HepG2 (cell line): ENCODE data around the gene EPC2. TPM values are rescaled to one million over a fixed set of nuclear protein-coding genes. Genes with fewer than 3 reads are reported as not detected.

Source experiments
- ATAC-seq: fragments of 200-7000 bp; cut with Tn5 transposase; 3 replicates; pipeline ENCODE4 v1.9.1; 2020; ENCODE audit warnings: mild to moderate bottlenecking, moderate library complexity
- BruUV-seq: library from RNA; stranded (reverse); fragments of 400-500 nt; replicated peaks from 2 replicates; lab custom pipeline; 2021; lab: Mats Ljungman, UMichigan
- CTCF ChIA-PET: fragments of 300-600 bp; formaldehyde crosslinking; extraction: SDS; loops from one replicate; lab custom pipeline; 2021; ENCODE audit warnings: low total read pairs, inconsistent platforms, low intra/inter-chr PET ratio; lab: Yijun Ruan, JAX
- POLR2A ChIA-PET: fragments of 350-600 bp; sonication (Branson Sonifier 250); formaldehyde crosslinking; loops from one replicate; lab custom pipeline; 2020; ENCODE audit warnings: antibody characterized with exemption, inconsistent platforms; lab: Yijun Ruan, JAX
- DNase-seq: peaks from one replicate; pipeline ENCODE4 v3.0.0-alpha.2; 2015; ENCODE audit warnings: low spot score
- FAIRE-seq: peaks from 3 replicates; lab custom pipeline; 2011; peaks lifted over from hg19 to GRCh38; lab: Jason Lieb, UNC
- H2AFZ ChIP-seq: one replicate; pipeline ENCODE4 v1.6.1; 2011; ENCODE audit warnings: low read length, inconsistent platforms
- H3K27ac ChIP-seq: fragments of 300-600 bp; 3 replicates; pipeline ENCODE4 v1.8.0; 2011; ENCODE audit warnings: mixed run types, mild to moderate bottlenecking, mixed read lengths, low read length, inconsistent platforms; ENCODE audit not compliant: insufficient read depth; ENCODE audit errors: extremely low read length
- H3K27me3 ChIP-seq, 2 experiments: fragments of 200-600 bp in 1 of 2; 2 replicates in 1 of 2; 3 replicates in 1 of 2; pipeline versions ENCODE4 v1.6.0 to v1.8.0; 2011; ENCODE audit warnings: low read length in 2 of 2, mild to moderate bottlenecking in 2 of 2, moderate library complexity in 2 of 2, inconsistent platforms in 1 of 2; ENCODE audit not compliant: insufficient read depth in 2 of 2, control insufficient read depth in 1 of 2
- H3K36me3 ChIP-seq, 2 experiments: fragments of 200-600 bp in 1 of 2; replicated peaks in 1 of 2; 2 replicates in 1 of 2; 3 replicates in 1 of 2; pipeline versions ENCODE4 v1.5.1 to v1.8.0; 2011; ENCODE audit warnings: low read length in 2 of 2, inconsistent platforms in 1 of 2; ENCODE audit not compliant: insufficient read depth in 2 of 2, control insufficient read depth in 1 of 2
- H3K4me1 ChIP-seq: 2 replicates; pipeline ENCODE4 v1.5.1; 2012; ENCODE audit warnings: low read length, inconsistent platforms; ENCODE audit not compliant: insufficient read depth
- H3K4me2 ChIP-seq: 2 replicates; pipeline ENCODE4 v1.6.0; 2011; ENCODE audit warnings: low read depth, low read length, inconsistent platforms
- H3K4me3 ChIP-seq, 3 experiments: fragments of 200-600 bp in 1 of 3; sonication (generic), shearing (Covaris generic) in 1 of 3; replicated peaks in 1 of 3; 2 replicates each; pipeline ENCODE4 v1.5.1; 2011 to 2016; ENCODE audit warnings: low read length in 3 of 3, inconsistent platforms in 2 of 3, low read depth in 2 of 3, mild to moderate bottlenecking in 2 of 3, control low read depth in 1 of 3, mixed read lengths in 1 of 3; ENCODE audit not compliant: insufficient read depth in 1 of 3
- H3K79me2 ChIP-seq: one replicate; pipeline ENCODE4 v1.6.1; 2011; ENCODE audit warnings: low read length, inconsistent platforms; ENCODE audit not compliant: insufficient read depth
- H3K9ac ChIP-seq: 2 replicates; pipeline ENCODE4 v1.6.0; 2011; ENCODE audit warnings: mild to moderate bottlenecking, low read depth, low read length, inconsistent platforms; ENCODE audit not compliant: insufficient read depth
- H3K9me3 ChIP-seq: 2 replicates; pipeline ENCODE4 v1.5.1; 2012; ENCODE audit warnings: mild to moderate bottlenecking, low read length
- H4K20me1 ChIP-seq: 2 replicates; pipeline ENCODE4 v1.6.0; 2011; ENCODE audit warnings: inconsistent platforms, mild to moderate bottlenecking, low read length, moderate library complexity; ENCODE audit not compliant: insufficient read depth
- DDIT3 ChIP-seq: sonication (generic); formaldehyde crosslinking; IDR thresholded peaks from 2 replicates; pipeline ENCODE4 v1.4.0; 2020; ENCODE audit warnings: mild to moderate bottlenecking, missing genetic modification reagents
- FOXO1 ChIP-seq: sonication (generic); formaldehyde crosslinking; IDR thresholded peaks from 2 replicates; pipeline ENCODE4 v1.4.0; 2020; ENCODE audit warnings: missing genetic modification reagents
- GTF2F1 ChIP-seq: fragments of 150-350 bp; IDR thresholded peaks from 2 replicates; pipeline ENCODE4 v1.6.1; 2014; ENCODE audit warnings: low read length
- HDAC1 ChIP-seq: sonication (generic); formaldehyde crosslinking; IDR thresholded peaks from 2 replicates; pipeline ENCODE4 v1.5.1; 2020; ENCODE audit warnings: mild to moderate bottlenecking, missing genetic modification reagents
- HNRNPLL ChIP-seq: fragments of 200-400 bp; formaldehyde crosslinking; IDR thresholded peaks from 2 replicates; pipeline ENCODE4 v1.6.1; 2017; ENCODE audit warnings: mild to moderate bottlenecking, low read depth, low read length; ENCODE audit not compliant: poor library complexity, severe bottlenecking
- MAFF ChIP-seq: IDR thresholded peaks from 2 replicates; pipeline ENCODE4 v1.6.1; 2011; ENCODE audit warnings: low read depth, low read length, improper control_type of control experiment
- MAFK ChIP-seq, 2 experiments: IDR thresholded peaks in 1 of 2; conservative IDR thresholded peaks in 1 of 2; 2 replicates each; pipeline ENCODE4 v1.6.1; 2011; ENCODE audit warnings: improper control_type of control experiment in 2 of 2, low read length in 2 of 2
- NAIF1 ChIP-seq: sonication (generic); formaldehyde crosslinking; IDR thresholded peaks from 2 replicates; pipeline ENCODE4 v1.5.0; 2020; ENCODE audit warnings: mild to moderate bottlenecking, missing genetic modification reagents, borderline replicate concordance
- PAF1 ChIP-seq: IDR thresholded peaks from 2 replicates; pipeline ENCODE4 v1.6.1; 2016; ENCODE audit warnings: missing genetic modification reagents, missing compliant biosample characterization
- PTBP1 ChIP-seq: fragments of 200-400 bp; formaldehyde crosslinking; IDR thresholded peaks from 2 replicates; pipeline ENCODE4 v1.6.1; 2018; ENCODE audit warnings: low read length, low read depth; ENCODE audit not compliant: poor library complexity, severe bottlenecking
- RFX5 ChIP-seq: IDR thresholded peaks from 2 replicates; pipeline ENCODE4 v1.6.1; 2011; ENCODE audit warnings: low read depth, low read length, improper control_type of control experiment
- SATB2 ChIP-seq: sonication (generic); formaldehyde crosslinking; IDR thresholded peaks from 2 replicates; pipeline ENCODE4 v1.5.0; 2020; ENCODE audit warnings: missing genetic modification reagents
- SSRP1 ChIP-seq: IDR thresholded peaks from 2 replicates; pipeline ENCODE4 v1.6.1; 2016; ENCODE audit warnings: control low read depth
- TCF7L2 ChIP-seq: IDR thresholded peaks from 2 replicates; pipeline ENCODE4 v1.6.1; 2011; ENCODE audit warnings: mild to moderate bottlenecking, low read depth, low read length, moderate library complexity
- ZBTB7A ChIP-seq: sonication (generic); formaldehyde crosslinking; IDR thresholded peaks from 2 replicates; pipeline ENCODE4 v1.8.0; 2022; ENCODE audit warnings: mild to moderate bottlenecking, missing genetic modification reagents
- ZNF256 ChIP-seq: sonication (generic); formaldehyde crosslinking; conservative IDR thresholded peaks from 2 replicates; pipeline ENCODE4 v1.4.0; 2020; ENCODE audit warnings: missing genetic modification reagents
- ZNF446 ChIP-seq: sonication (generic); formaldehyde crosslinking; IDR thresholded peaks from 2 replicates; pipeline ENCODE4 v1.5.0; 2020; ENCODE audit warnings: mild to moderate bottlenecking, missing genetic modification reagents
- ZNF589 ChIP-seq: sonication (generic); formaldehyde crosslinking; conservative IDR thresholded peaks from 2 replicates; pipeline ENCODE4 v1.8.0; 2022; ENCODE audit warnings: mild to moderate bottlenecking, moderate library complexity, missing genetic modification reagents
- ZNF850 ChIP-seq: sonication (generic); formaldehyde crosslinking; conservative IDR thresholded peaks from 2 replicates; pipeline ENCODE4 v1.9.0; 2021; ENCODE audit warnings: mild to moderate bottlenecking, missing genetic modification reagents
- WGBS: methylation state at CpG from one replicate; pipeline ENCODE4 v1.1.6; 2017; ENCODE audit warnings: low lambda C conversion rate; 5-methylcytosine and 5-hydroxymethylcytosine counted together
- in situ Hi-C: cut with HindIII; loops from 2 replicates; pipeline ENCODE4 v1.10.0; 2017; ENCODE audit warnings: low pct_unique_long_range_greater_than_20kb; ENCODE audit not compliant: extremely low pct_ligation_motif_present
- intact Hi-C: fragments of 100-400 bp; cut with micrococcal nuclease; formaldehyde crosslinking; loops from one replicate; pipeline ENCODE4 v1.10.0; 2022; ENCODE audit not compliant: unreplicated experiment
- polyA plus RNA-seq, 8 experiments: library from polyadenylated mRNA; depleted of rRNA in 3 of 8; stranded (reverse) in 7 of 8; unstranded in 1 of 8; fragments of >200 nt; fragmentation: Illumina TruSeq in 4 of 8; extraction: Trizol in 4 of 8; gene quantifications; 2 replicates each; pipeline versions ENCODE4 v1.2.1 to v1.2.3, GENCODE V29; 2011 to 2016; ENCODE audit warnings: low read depth in 4 of 8, missing spikeins in 1 of 8, mixed read lengths in 1 of 8; ENCODE audit not compliant: insufficient read depth in 1 of 8
- total RNA-seq, 5 experiments: library from RNA; depleted of rRNA; stranded (reverse); fragments of >200 nt; fragmentation: Illumina TruSeq; extraction: Trizol; gene quantifications; 2 replicates each; pipeline ENCODE4 v1.2.3, GENCODE V29; 2016; ENCODE audit warnings: low read depth in 1 of 5
- TF ChIP-seq, protein P1 (sequence below): sonication (generic); formaldehyde crosslinking; IDR thresholded peaks from 2 replicates; pipeline ENCODE4 v1.8.0; 2022; ENCODE audit warnings: mild to moderate bottlenecking, missing genetic modification reagents, moderate library complexity
- TF ChIP-seq, protein P2 (sequence below): sonication (generic); formaldehyde crosslinking; IDR thresholded peaks from 2 replicates; pipeline ENCODE4 v1.4.0; 2020; ENCODE audit warnings: missing genetic modification reagents, borderline replicate concordance

The EPC2 gene
- total and polyA plus RNA-seq, 2 of the 13 experiments (the other 11 are each of a cell fraction or from before 2014, with no cell fraction given): 20.5 to 22.0 TPM

DNA sequence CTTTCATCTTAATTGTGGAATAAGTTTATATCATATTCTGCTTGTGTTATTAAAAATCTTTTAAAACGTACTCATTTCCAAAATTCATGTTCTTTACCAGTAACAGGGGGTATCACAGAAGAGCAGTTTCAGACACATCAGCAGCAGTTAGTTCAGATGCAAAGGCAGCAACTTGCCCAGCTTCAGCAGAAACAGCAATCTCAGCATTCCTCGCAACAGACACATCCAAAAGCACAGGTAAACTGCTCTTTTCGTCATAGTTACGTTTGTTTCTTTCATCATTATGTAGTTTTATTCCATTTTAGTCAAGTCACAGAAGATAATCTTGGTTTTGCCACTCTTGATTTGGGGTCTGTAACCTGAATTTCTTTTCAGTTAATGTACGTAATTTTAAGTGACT is 137.0 kb downstream of the EPC2 start:
- BruUV-seq: no TSS peak
- CTCF ChIA-PET: no interaction called here
- intact Hi-C loops: no loop called here

GRCh38 chr2:148789059-148789458 is 144.5 kb downstream of the EPC2 start:
- Histone ChIP-seq H4K20me1 (no peaks in the 10 kb centered on the region), H3K27me3 (no peaks in the 10 kb centered on the region), H2AFZ (no peak overlapping the region), H3K9ac (no peak overlapping the region), H3K9me3 (no peaks in the 10 kb centered on the region), H3K27ac (no peak overlapping the region), H3K36me3 (peaks cover 9 to 25% of the 10 kb centered on the region in 2 experiments), H3K79me2 (no peaks in the 10 kb centered on the region), H3K4me2 (no peak overlapping the region), H3K4me1 (no peaks in the 10 kb centered on the region), H3K4me3 (no peak overlapping the region)
- no TSS peak for BruUV-seq
- ChIA-PET POLR2A (no interaction called here), CTCF (no interaction called here)
- FAIRE-seq (no peak), DNase-seq (no peak), ATAC-seq (no peak)
- intact Hi-C loops (no loop called here), in situ Hi-C loops (no loop called here)
- TF ChIP-seq PTBP1 (no peak), SSRP1 (CRISPR knock-in tag) (no peak), ZNF850 (no peak), SATB2 (CRISPR knock-in tag) (no peak), HDAC1 (CRISPR knock-in tag) (no peak), RFX5 (no peak), FOXO1 (CRISPR knock-in tag) (no peak), ZNF589 (CRISPR knock-in tag) (no peak), ZBTB7A (CRISPR knock-in tag) (no peak), GTF2F1 (no peak), TCF7L2 (no peak), ZNF256 (CRISPR knock-in tag) (no peak), ZNF446 (CRISPR knock-in tag) (no peak), HNRNPLL (no peak), PAF1 (CRISPR knock-in tag) (no peak)
- TF ChIP-seq, protein P1, sequence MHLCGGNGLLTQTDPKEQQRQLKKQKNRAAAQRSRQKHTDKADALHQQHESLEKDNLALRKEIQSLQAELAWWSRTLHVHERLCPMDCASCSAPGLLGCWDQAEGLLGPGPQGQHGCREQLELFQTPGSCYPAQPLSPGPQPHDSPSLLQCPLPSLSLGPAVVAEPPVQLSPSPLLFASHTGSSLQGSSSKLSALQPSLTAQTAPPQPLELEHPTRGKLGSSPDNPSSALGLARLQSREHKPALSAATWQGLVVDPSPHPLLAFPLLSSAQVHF (CRISPR knock-in tag): no peak
- TF ChIP-seq, protein P2, sequence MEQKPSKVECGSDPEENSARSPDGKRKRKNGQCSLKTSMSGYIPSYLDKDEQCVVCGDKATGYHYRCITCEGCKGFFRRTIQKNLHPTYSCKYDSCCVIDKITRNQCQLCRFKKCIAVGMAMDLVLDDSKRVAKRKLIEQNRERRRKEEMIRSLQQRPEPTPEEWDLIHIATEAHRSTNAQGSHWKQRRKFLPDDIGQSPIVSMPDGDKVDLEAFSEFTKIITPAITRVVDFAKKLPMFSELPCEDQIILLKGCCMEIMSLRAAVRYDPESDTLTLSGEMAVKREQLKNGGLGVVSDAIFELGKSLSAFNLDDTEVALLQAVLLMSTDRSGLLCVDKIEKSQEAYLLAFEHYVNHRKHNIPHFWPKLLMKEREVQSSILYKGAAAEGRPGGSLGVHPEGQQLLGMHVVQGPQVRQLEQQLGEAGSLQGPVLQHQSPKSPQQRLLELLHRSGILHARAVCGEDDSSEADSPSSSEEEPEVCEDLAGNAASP (CRISPR knock-in tag): no peak

More for the DNA sequence above, 137.0 kb downstream of the EPC2 start:
- H3K79me2 ChIP-seq: no peaks in the 10 kb centered on the region
- H4K20me1 ChIP-seq: no peaks in the 10 kb centered on the region
- no peaks in the 10 kb centered on the region for H3K4me1 ChIP-seq
- H3K4me3 ChIP-seq: no peak overlapping the region
- ATAC-seq: no peak
- 96% methylated on average over 5 of the region's 5 CpGs for WGBS
- TF ChIP-seq MAFF (peak; percentile 78), MAFK (conservative IDR thresholded peaks at IDR 0.05 in 1 of 2, IDR thresholded peaks at IDR 0.05 in 1 of 2; ENCODE audit: low read length in 2 of 2) (peak; percentile 71 to 85), DDIT3 (CRISPR knock-in tag) (no peak), NAIF1 (CRISPR knock-in tag) (no peak)
- peaks cover 20 to 53% of the 10 kb centered on the region in 2 experiments for H3K36me3 ChIP-seq
- in situ Hi-C loops: no loop called here
- no peak overlapping the region for H3K27ac ChIP-seq
- no peaks in the 10 kb centered on the region for H3K9me3 ChIP-seq
- no peak overlapping the region for H2AFZ ChIP-seq
- H3K9ac ChIP-seq: no peak overlapping the region
- no peaks in the 10 kb centered on the region for H3K27me3 ChIP-seq
- no peak for FAIRE-seq
- DNase-seq: no peak
- POLR2A ChIA-PET: no interaction called here
- H3K4me2 ChIP-seq: no peak overlapping the region
